GM12874 (cell line): ENCODE measurements around the gene HOMER3.

Source experiments
- TF ChIP-seq, protein P1 (sequence below): IDR thresholded peaks from 2 replicates; pipeline ENCODE4 v1.5.1; 2011; ENCODE audit warnings: low read depth, mild to moderate bottlenecking, control low read depth, low read length, moderate library complexity; ENCODE audit not compliant: insufficient read depth

Gene HOMER3

GRCh38 chr19:18967358-18968146, 26.5 kb upstream of the HOMER3 start:
- TF ChIP-seq, protein P1, sequence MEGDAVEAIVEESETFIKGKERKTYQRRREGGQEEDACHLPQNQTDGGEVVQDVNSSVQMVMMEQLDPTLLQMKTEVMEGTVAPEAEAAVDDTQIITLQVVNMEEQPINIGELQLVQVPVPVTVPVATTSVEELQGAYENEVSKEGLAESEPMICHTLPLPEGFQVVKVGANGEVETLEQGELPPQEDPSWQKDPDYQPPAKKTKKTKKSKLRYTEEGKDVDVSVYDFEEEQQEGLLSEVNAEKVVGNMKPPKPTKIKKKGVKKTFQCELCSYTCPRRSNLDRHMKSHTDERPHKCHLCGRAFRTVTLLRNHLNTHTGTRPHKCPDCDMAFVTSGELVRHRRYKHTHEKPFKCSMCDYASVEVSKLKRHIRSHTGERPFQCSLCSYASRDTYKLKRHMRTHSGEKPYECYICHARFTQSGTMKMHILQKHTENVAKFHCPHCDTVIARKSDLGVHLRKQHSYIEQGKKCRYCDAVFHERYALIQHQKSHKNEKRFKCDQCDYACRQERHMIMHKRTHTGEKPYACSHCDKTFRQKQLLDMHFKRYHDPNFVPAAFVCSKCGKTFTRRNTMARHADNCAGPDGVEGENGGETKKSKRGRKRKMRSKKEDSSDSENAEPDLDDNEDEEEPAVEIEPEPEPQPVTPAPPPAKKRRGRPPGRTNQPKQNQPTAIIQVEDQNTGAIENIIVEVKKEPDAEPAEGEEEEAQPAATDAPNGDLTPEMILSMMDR = no peak

DNA sequence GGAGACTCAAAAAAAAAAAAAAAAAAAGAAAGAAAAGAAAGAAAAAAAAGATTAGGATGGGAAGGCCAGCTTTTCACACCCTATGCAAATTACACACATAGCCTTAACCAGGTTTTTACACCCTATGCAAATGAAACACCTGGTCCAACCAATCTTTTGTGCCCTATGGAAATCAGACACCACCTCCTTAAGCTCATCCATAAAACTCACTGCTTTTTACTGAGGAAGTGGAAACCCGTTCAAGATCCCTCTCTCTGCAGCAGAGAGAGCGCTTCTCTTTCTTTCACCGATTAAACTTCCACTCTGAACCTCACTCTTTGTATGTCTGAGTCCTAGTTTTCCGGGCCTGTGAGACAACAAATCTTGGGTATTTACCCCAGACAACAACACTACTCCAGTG, 25.3 kb upstream of the HOMER3 start:
- TF ChIP-seq, protein P1 = no peak

GRCh38 chr19:18964121-18964520, 23.1 kb upstream of the HOMER3 start:
- TF ChIP-seq, protein P1 = no peak

DNA sequence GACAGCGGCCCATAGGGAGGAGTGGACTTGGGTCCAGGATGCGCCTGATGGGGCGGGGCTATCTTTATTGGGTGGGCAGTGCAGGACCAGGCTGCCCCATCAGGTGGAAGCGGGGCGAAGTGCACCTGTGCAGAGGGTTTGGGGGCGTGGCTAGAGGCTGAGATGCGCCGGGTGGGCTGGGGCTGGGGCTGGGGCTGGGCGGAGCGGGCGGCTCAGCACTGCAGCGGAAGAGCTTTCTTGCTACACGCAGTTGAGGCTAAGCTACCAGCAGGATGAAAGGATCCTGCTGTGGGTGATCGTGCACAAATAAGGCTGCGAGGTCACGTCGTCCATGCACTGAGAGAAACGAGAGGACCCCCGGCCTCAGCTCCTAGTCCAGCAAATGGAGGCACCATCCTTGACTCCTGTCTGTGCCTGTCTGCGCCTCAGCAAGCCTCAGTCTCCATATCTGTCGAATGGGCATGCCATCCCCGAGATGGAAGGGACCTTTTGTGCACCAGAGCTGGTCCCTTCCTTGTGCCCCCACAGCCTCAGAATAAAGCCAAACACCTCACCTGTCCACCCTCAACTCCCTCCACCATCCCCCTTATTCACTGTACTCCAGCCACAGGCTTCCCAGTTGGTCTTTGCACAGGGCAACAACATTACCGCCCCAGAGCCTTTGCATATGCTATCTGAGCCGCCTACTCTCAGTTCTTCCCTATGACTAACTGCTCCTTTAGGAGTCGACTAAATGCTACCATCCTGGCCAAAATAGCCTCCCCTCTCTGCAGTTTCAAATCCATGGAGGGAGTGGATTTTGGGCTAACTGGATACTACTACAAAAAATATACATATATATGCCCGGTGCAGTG, 21.0 kb upstream of the HOMER3 start:
- TF ChIP-seq, protein P1 = no peak

GRCh38 chr19:18960370-18960769, 19.4 kb upstream of the HOMER3 start:
- TF ChIP-seq, protein P1 = no peak

GRCh38 chr19:18955042-18955441, 14.0 kb upstream of the HOMER3 start:
- TF ChIP-seq, protein P1 = no peak

DNA sequence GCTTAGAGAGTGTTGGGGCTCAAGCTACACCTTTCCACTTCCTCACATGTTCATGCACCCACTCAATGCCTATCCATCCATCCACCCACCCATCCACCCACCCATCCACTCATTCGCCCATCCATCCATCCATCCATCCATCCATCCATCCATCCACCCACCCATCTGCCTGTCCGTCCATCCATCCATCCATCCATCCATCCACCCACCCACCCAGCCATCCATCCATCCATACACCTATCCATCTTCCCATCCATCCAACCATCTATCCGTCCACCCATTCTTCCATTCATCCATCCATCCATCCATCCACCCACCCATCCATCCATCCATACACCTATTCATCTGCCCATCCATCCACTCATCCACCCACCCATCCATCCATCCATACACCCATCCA, 13.1 kb upstream of the HOMER3 start:
- TF ChIP-seq, protein P1 = no peak
